ENCODE results near the gene NRF1. TPM values are rescaled to one million over a fixed set of nuclear protein-coding genes. Genes with fewer than 3 reads are reported as not detected.
A peak's percentile ranks its signal among the peaks of the same experiment; 100 is the strongest.

The NRF1 gene
- total and polyA plus RNA-seq, 2 of the 13 experiments (the other 11 are each of a cell fraction or from before 2014, with no cell fraction given): 9.3 to 10.1 TPM

GRCh38 chr7:129719980-129720732 is 108.6 kb downstream of the NRF1 start (continued):
- TF ChIP-seq TFAP4 (IDR thresholded peaks at IDR 0.05; ENCODE audit: borderline replicate concordance, low read depth) (peak; percentile 60; the same call in 1 of the 2 replicates), MAFK (conservative IDR thresholded peaks at IDR 0.05 in 1 of 2, IDR thresholded peaks at IDR 0.05 in 1 of 2; ENCODE audit: low read length in 2 of 2) (peak; percentile 64 to 81), FOXP1 (IDR thresholded peaks at IDR 0.05) (no peak), FOXP1 (CRISPR knock-in tag; IDR thresholded peaks at IDR 0.05) (peak; percentile 52; the same call in 1 of the 2 replicates), DPF2 (CRISPR knock-in tag; IDR thresholded peaks at IDR 0.05; ENCODE audit: borderline replicate concordance, low read depth) (peak; percentile 61; the same call in 1 of the 2 replicates), TERF1 (CRISPR knock-in tag; IDR thresholded peaks at IDR 0.05) (no peak), PHF21A (CRISPR knock-in tag; IDR thresholded peaks at IDR 0.05) (peak; percentile 69), ZFY (CRISPR knock-in tag; IDR thresholded peaks at IDR 0.05) (no peak), PITX1 (CRISPR knock-in tag; IDR thresholded peaks at IDR 0.05) (peak; percentile 61), ZNF558 (CRISPR knock-in tag; IDR thresholded peaks at IDR 0.05; ENCODE audit: borderline replicate concordance) (no peak), CBX5 (CRISPR knock-in tag; IDR thresholded peaks at IDR 0.05; ENCODE audit: borderline replicate concordance) (no peak; the same call in 1 of the 2 replicates), ZMYM4 (CRISPR knock-in tag; IDR thresholded peaks at IDR 0.05) (0 out of 2 replicates have a peak, but pooled peaks have one; percentile 28), TFE3 (CRISPR knock-in tag; IDR thresholded peaks at IDR 0.05) (no peak), AHDC1 (CRISPR knock-in tag; IDR thresholded peaks at IDR 0.05; ENCODE audit: borderline replicate concordance) (0 out of 2 replicates have a peak, but pooled peaks have one; percentile 4), FOXP4 (CRISPR knock-in tag; IDR thresholded peaks at IDR 0.05) (peak; percentile 74; the same call in 1 of the 2 replicates), HOXD1 (CRISPR knock-in tag; IDR thresholded peaks at IDR 0.05) (no peak), FOXO1 (CRISPR knock-in tag; IDR thresholded peaks at IDR 0.05) (peak; percentile 53; the same call in 1 of the 2 replicates), GATAD2A (CRISPR knock-in tag; IDR thresholded peaks at IDR 0.05) (peak; percentile 64), TCF7 (IDR thresholded peaks at IDR 0.05; ENCODE audit: low read depth) (no peak)
